IMR-90 (cell line): Measurements from ENCODE around the gene HOXB7.

Experiments used
- BHLHE40 ChIP-seq: fragments of 150-350 bp; IDR thresholded peaks from 2 replicates; pipeline ENCODE4 v1.6.1; 2016; ENCODE audit warnings: mild to moderate bottlenecking, low read depth, low read length
- CTCF ChIP-seq: conservative IDR thresholded peaks from 2 replicates; pipeline ENCODE4 v1.5.1; 2012; ENCODE audit warnings: mild to moderate bottlenecking, low read depth, low read length, improper control_type of control experiment
- FOS ChIP-seq: fragments of 150-350 bp; IDR thresholded peaks from 2 replicates; pipeline ENCODE4 v1.6.1; 2016; ENCODE audit warnings: low read depth, low read length
- MAFK ChIP-seq: IDR thresholded peaks from 2 replicates; pipeline ENCODE4 v1.6.1; 2012; ENCODE audit warnings: low read depth, low read length, improper control_type of control experiment
- MXI1 ChIP-seq: IDR thresholded peaks from 2 replicates; pipeline ENCODE4 v1.6.1; 2012; ENCODE audit warnings: low read depth, mild to moderate bottlenecking, low read length, moderate library complexity, borderline replicate concordance
- POLR2A ChIP-seq: IDR thresholded peaks from 2 replicates; pipeline ENCODE4 v1.6.1; 2012; ENCODE audit warnings: mild to moderate bottlenecking, low read depth, low read length
- RAD21 ChIP-seq: IDR thresholded peaks from 2 replicates; pipeline ENCODE4 v1.6.1; 2012; ENCODE audit warnings: low read length, improper control_type of control experiment
- RCOR1 ChIP-seq: IDR thresholded peaks from 2 replicates; pipeline ENCODE4 v1.6.1; 2012; ENCODE audit warnings: mild to moderate bottlenecking, low read length, improper control_type of control experiment; ENCODE audit not compliant: insufficient replicate concordance
- RFX5 ChIP-seq: IDR thresholded peaks from 2 replicates; pipeline ENCODE4 v1.8.0; 2012; ENCODE audit warnings: low read depth, mild to moderate bottlenecking, low read length, moderate library complexity
- SMC3 ChIP-seq: fragments of 150-350 bp; IDR thresholded peaks from 2 replicates; pipeline ENCODE4 v1.6.1; 2016; ENCODE audit warnings: low read depth, mild to moderate bottlenecking, antibody characterized with exemption, low read length, moderate library complexity
- TF ChIP-seq, protein P1 (sequence below): fragments of 150-350 bp; IDR thresholded peaks from 2 replicates; pipeline ENCODE4 v1.6.1; 2016; ENCODE audit warnings: low read depth, mild to moderate bottlenecking, low read length, moderate library complexity, borderline replicate concordance
- TF ChIP-seq, protein P2 (sequence below): fragments of 150-350 bp; IDR thresholded peaks from 2 replicates; pipeline ENCODE4 v1.6.1; 2017; ENCODE audit warnings: mild to moderate bottlenecking, antibody characterized with exemption, low read length, low read depth

DNA sequence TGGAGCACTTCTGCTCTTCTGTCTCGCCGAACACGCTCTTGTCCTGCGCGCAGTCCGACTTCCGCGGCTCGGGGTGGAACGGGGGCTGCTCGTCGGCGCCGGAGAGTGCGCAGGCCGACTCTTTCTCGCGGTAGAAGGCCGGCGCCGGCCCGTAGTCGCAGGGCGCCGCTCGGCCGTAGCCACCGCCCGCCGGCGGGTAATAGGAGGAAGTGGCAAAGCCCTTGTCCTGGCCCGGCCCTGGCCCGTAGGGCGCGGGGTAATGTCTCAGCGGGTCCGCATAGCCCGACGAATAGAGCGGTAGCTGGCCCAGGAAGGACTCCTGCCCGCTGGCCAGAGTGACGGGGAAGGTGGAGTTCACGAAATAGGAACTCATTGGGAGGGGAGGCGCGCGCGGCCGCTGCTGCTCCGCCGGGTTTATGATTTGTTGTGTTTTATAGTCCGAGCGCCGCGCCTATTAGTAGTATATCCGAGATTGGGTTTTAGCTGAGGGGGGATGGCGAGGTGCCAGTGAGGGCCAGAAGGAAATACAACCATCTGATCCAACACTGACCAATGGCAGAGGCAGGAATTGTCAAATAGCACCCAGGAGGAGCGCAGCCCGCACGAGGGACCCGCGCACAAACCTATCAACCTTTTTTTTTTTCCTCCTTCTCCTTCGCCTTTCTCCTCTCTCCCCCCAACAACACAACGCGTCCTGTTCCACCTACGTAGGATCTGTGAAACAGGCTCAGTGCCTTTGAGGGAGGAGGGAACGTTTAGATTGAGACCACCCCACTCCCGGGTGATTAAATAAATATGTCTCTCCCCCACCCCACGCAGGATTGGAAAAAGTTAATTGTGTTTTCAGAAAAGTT, 12.8 kb downstream of the HOXB7 start:
- TF ChIP-seq CTCF = no peak
- peak; percentile 65 for TF ChIP-seq POLR2A
- no peak for TF ChIP-seq RCOR1
- TF ChIP-seq RFX5 = no peak
- no peak for TF ChIP-seq RAD21
- TF ChIP-seq, protein P1, sequence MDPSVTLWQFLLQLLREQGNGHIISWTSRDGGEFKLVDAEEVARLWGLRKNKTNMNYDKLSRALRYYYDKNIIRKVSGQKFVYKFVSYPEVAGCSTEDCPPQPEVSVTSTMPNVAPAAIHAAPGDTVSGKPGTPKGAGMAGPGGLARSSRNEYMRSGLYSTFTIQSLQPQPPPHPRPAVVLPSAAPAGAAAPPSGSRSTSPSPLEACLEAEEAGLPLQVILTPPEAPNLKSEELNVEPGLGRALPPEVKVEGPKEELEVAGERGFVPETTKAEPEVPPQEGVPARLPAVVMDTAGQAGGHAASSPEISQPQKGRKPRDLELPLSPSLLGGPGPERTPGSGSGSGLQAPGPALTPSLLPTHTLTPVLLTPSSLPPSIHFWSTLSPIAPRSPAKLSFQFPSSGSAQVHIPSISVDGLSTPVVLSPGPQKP = no peak
- no peak for TF ChIP-seq MAFK
- no peak for TF ChIP-seq SMC3
- TF ChIP-seq, protein P2, sequence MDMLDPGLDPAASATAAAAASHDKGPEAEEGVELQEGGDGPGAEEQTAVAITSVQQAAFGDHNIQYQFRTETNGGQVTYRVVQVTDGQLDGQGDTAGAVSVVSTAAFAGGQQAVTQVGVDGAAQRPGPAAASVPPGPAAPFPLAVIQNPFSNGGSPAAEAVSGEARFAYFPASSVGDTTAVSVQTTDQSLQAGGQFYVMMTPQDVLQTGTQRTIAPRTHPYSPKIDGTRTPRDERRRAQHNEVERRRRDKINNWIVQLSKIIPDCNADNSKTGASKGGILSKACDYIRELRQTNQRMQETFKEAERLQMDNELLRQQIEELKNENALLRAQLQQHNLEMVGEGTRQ = peak; percentile 56; the same call in 1 of the 2 replicates
- TF ChIP-seq MXI1 = peak; percentile 13; the same call in 1 of the 2 replicates
- TF ChIP-seq FOS = no peak
- no peak for TF ChIP-seq BHLHE40
